Stimulated activated CD4-positive, alpha-beta T cell treated with anti-CD3 and anti-CD28 coated beads, TNF-alpha, amount 100 ng/mL, for 24 hours (primary cell): ENCODE results near the gene TAS2R42.

ENCODE experiments used
- DNase-seq, 3 experiments: peaks; one replicate each; pipeline ENCODE4 v3.0.0-alpha.2; 2020; ENCODE audit warnings: low read depth in 3 of 3

TAS2R42 gene, protein sequence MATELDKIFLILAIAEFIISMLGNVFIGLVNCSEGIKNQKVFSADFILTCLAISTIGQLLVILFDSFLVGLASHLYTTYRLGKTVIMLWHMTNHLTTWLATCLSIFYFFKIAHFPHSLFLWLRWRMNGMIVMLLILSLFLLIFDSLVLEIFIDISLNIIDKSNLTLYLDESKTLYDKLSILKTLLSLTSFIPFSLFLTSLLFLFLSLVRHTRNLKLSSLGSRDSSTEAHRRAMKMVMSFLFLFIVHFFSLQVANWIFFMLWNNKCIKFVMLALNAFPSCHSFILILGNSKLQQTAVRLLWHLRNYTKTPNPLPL

DNA sequence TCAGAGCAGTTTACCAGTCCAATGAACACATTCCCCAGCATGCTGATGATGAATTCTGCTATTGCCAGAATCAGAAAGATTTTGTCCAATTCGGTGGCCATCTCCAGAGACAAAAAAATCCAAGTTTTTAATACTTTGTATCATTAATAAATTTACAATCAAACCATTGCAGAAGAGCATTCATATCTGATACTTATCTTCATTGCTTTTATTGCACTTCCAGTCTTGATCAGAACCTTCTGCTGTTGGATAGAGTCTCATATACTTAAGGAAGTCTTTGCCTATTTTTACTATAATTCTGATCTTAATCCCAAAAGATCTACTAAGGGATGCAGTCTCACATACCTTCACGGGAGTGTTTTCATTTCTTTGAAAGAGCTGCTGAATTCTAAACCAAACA is at the start of gene TAS2R42:
Gene TAS2R42, minus strand, starts transcription at position 101 of the 400 bp plus-strand sequence. Its CDS starts 0 bp downstream, at position 101.
- DNase-seq: no peak

DNA sequence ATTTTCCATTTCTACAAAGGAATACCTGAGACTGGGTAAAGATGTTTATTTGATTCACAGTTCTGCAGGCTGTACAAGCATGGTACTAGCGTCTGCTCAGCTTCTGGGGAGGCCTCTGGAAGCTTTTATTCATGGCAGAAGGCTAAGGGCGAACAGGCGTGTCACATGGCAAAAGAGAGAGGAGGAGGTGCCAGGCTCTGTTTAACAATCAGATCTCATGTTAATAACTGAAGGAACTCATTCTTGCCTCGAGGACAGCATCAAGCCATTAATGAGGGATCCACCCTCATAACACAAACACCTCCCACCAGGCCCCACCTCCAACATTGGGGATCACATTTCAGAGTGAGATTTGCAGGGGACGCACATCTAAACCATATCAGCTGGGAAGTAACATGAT is 46.8 kb upstream of the TAS2R42 start:
- DNase-seq: no peak

- DNase-seq: peak in 1 of 3 experiments; percentile 33
These were observed 41.7 kb upstream of the TAS2R42 start for GRCh38 chr12:11228296-11228879.

DNA sequence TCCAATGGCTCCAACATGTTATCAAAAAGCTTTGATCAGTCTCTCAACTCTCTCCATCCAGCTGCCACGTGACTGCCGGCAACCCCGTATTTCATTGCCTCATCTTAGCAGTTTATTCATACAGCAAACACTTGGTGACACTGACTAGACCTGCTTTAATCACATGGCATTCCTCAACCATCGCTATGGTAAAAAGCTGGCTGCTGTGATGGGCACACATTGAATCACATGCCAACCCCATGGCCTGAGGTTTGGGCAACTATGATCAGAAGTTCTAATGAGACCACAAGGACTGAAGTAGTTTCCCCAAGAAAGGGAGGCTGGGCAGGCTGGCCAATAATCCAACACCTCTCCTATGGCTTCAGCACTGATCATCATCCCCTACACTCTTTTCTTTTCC is 40.6 kb upstream of the TAS2R42 start:
- no peak for DNase-seq

DNA sequence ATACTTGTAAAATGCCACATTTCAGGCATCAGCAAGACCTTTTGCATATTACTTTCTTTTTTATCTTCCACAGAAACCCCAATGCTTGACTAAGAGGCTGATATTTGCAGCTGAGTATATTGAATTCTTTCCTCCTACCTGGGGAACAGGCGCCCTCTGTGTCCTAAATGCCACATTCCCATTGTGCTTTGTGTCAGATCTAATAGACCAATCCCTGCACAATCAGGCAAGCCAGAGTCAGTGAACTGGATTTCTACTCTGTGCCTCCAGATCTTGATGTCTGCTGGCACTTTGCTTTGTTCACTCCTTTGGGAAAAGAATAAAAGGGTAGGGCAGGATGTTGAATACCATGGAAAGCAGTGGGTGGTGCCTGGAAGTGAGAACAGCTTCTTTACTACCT is 22.4 kb upstream of the TAS2R42 start:
- no peak for DNase-seq

GRCh38 chr12:11204173-11204572 is 17.4 kb upstream of the TAS2R42 start:
- no peak for DNase-seq

GRCh38 chr12:11202811-11203210 is 16.1 kb upstream of the TAS2R42 start:
- DNase-seq: no peak

- DNase-seq: no peak
These were observed 3.7 kb downstream of the TAS2R42 start for GRCh38 chr12:11183011-11183410.

GRCh38 chr12:11182529-11182928 is 4.2 kb downstream of the TAS2R42 start:
- no peak for DNase-seq

DNA sequence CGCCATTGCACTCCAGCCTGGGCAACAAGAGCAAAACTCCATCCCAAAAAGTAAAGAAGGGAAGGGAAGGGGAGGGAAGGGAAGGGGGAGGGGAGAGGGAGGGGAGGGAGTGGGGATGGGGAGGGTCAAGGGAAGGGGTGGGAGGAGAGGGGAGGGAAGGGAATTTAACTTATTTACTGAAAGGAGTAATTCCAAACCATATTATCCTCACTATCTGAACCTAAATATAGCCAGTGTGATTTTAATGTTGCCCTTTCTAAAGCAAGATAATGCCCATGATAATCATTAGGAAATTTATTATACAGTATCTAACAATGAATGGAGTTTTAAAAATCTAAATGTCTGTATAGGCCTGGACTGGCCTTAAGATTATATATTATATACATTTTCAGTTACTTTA is 8.5 kb downstream of the TAS2R42 start:
- DNase-seq: no peak

DNA sequence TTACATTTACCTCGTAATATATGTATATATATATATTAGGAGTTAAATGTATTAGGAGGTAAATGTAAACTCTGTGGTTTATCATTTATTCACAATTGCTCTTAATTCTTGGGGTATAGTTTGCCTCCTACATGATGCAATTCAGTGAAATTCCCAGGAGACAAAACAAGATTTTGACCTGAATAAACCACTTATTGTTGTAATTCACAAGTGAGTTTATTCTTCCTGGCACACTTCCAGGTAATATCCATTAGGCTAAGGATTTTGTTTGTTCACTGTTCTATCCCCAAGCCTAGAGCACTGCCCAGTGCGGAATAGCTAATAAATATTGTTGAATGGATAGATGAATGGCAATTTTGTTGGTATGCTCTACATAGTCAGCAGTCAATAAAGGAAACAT is 12.7 kb downstream of the TAS2R42 start:
- DNase-seq: no peak

- DNase-seq: no peak
These were observed 14.6 kb downstream of the TAS2R42 start for GRCh38 chr12:11171969-11172675.

GRCh38 chr12:11171145-11171968 is 15.4 kb downstream of the TAS2R42 start, which contains the start of gene SMIM10L1:
Gene SMIM10L1 (plus strand): TSS chr12:11171194. CDS start chr12:11171357, 163 bp downstream.
- DNase-seq: peak; percentile 77 to 86 (median 77)

DNA sequence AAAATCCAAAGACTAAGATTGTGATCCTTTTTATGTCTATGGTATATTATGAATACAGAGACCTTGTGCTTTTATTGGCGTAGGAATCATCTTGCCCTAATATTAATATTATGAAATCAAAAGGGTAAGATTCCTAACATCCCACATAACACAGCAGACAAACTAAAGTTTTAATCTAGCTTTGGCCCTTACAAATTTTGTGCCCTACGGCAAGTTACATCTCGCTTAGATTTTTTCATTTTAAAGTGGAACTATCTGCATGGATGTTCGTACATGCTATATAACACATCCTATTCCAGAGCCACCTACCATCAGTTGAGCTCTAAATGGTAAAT is 16.0 kb downstream of the TAS2R42 start:
- DNase-seq: no peak

- DNase-seq: no peak
These were observed 20.4 kb downstream of the TAS2R42 start for GRCh38 chr12:11166300-11166699.

DNA sequence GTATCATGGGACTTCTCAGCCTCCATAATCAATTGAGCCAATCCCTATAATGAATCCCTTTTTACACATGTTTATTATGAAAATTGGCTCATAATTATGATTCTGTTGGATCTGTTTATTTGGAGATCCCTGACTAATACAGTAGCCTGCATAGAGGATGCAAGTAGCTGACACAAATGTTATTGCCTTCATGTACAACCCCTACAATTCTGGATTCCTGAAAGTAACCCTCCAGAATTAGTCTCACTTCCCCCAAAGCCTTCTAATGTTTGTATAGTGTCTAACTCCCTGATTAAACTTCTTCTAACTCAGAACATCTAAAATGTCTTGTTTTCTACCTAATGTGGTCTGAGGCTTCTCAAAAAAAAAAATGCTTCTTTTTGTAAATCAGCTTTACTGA is 22.4 kb downstream of the TAS2R42 start:
- no peak for DNase-seq

- no peak for DNase-seq
These were observed 24.2 kb downstream of the TAS2R42 start for GRCh38 chr12:11162502-11162901.

DNA sequence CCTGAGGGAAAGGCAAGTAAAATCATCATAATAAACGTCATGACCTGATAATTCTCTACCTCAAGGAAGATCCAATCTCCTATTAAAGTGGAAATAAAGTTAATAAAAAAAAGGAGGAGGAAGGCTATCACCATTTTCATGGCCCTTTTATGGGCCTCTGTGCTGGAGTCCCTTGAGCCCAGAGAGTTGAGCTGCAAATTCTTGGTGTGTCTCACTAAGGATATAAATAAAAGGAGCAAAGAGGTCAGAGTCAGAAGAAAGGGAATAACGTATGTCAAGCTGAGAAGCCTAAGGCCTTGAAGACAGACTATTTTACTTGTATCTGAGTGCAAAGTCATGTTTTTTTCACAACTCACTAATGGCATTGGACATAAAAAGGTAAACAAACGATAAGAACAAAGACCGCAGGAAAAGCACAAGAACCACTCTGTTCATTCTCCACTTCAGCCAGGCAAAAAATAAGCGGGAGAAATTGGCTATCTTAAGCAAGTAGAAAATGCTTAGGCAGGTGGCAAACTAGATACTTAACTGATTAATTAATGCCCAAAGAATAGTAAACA is 27.8 kb downstream of the TAS2R42 start:
- DNase-seq: no peak

DNA sequence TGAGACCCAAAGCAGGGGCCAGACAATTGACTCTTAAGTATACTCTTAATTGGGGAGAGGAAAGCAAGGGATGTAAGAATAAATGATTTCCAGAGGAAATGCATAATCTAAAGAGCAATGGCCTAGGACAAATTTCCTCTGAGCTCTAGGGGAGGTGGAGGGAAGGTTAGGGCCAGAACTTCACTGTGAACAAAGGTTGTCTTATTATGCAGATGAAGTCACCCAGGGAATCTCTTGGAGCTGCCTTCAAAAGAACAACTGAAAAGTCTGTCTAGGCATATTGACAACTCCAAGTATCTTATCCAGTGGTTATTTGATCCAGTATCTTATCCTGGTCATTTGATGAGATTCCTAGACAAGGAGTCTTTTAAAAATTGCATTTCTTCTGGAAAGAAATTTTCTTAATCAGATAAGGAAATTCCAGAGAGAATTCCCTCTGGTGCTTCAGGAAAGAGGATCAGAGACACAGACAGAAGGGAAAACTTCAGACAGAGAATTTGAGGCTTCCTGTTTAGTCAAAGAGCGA is 32.3 kb downstream of the TAS2R42 start:
- no peak for DNase-seq

DNA sequence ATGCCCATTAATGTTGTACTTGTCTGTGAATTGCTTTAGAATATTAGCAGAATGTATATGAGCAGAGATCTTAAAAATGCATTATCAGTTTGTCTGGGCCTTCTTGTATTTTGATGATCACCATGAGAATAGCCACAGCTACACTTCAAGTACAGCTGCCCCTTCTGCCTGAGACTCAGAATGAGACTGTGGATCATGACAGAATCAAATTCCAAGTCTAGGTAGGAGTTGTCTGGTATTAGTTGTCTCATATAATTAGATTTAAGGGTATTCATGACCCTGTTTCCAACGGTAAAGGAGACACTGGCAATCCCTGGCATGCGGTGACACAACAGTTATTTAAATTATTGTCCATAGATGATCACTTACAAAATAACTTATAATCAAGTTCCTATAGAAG is 34.0 kb downstream of the TAS2R42 start:
- DNase-seq: no peak

- no peak for DNase-seq
These were observed 35.9 kb downstream of the TAS2R42 start for GRCh38 chr12:11150832-11151231.

DNA sequence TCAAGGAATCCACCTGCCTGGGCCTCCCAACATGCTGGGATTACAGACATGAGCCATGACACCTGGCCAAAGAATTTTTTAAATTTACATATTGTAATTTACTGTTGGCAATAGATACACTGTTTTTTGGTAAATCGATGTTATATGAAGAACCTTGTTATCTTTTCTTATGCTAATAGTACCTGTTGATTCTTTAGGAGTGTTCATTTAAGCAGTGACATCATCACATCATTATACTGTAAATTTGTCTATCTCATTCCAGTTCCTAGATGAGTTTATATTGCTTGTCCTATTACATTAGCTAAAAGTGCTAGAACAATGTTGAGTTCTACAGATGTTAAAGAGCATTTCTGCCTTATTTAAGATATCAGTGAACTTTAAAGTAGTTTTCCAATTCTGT is 39.3 kb downstream of the TAS2R42 start:
- no peak for DNase-seq
